Osteocyte (in vitro differentiated cells): ENCODE data around the gene ABCC10. TPM values are rescaled to one million over a fixed set of nuclear protein-coding genes. Genes with fewer than 3 reads are reported as not detected.

Experiments
- DNase-seq: peaks from one replicate; pipeline ENCODE4 v3.0.0; 2021; ENCODE audit warnings: mixed read lengths; ENCODE audit not compliant: unreplicated experiment; ENCODE audit errors: extremely low spot score
- H3K27ac Mint-ChIP-seq: one replicate; pipeline ENCODE4 v1.8.0; 2021; ENCODE audit warnings: mild to moderate bottlenecking, mixed read lengths; ENCODE audit not compliant: unreplicated experiment
- H3K27me3 Mint-ChIP-seq: one replicate; pipeline ENCODE4 v1.8.0; 2021; ENCODE audit warnings: mixed read lengths; ENCODE audit not compliant: unreplicated experiment
- H3K36me3 Mint-ChIP-seq: one replicate; pipeline ENCODE4 v1.8.0; 2021; ENCODE audit warnings: mixed read lengths; ENCODE audit not compliant: unreplicated experiment
- H3K4me1 Mint-ChIP-seq: one replicate; pipeline ENCODE4 v1.8.0; 2021; ENCODE audit warnings: mixed read lengths; ENCODE audit not compliant: unreplicated experiment
- H3K4me3 Mint-ChIP-seq: one replicate; pipeline ENCODE4 v1.8.0; 2021; ENCODE audit warnings: mild to moderate bottlenecking, moderate library complexity, mixed read lengths; ENCODE audit not compliant: unreplicated experiment
- H3K9me3 Mint-ChIP-seq: one replicate; pipeline ENCODE4 v1.8.0; 2021; ENCODE audit warnings: mixed read lengths; ENCODE audit not compliant: unreplicated experiment
- microRNA-seq: library from miRNA; unstranded; fragments of <30 nt; microRNA quantifications from one replicate; pipeline ENCODE4 v1.1.0, GENCODE V29; 2020; ENCODE audit not compliant: unreplicated experiment
- total RNA-seq: library from RNA; stranded (reverse); gene quantifications from 2 replicates; pipeline ENCODE4 v1.2.1, GENCODE V29; 2021
- TF ChIP-seq, protein P1 (sequence below): fragments of 200-600 bp; sonication (generic); IDR thresholded peaks from 2 replicates; pipeline ENCODE4 v1.5.0; 2021; ENCODE audit warnings: antibody characterized with exemption, mild to moderate bottlenecking, moderate library complexity

ABCC10 gene
- total RNA-seq, 1 donor from 2014 or later: 40.1 TPM

DNA sequence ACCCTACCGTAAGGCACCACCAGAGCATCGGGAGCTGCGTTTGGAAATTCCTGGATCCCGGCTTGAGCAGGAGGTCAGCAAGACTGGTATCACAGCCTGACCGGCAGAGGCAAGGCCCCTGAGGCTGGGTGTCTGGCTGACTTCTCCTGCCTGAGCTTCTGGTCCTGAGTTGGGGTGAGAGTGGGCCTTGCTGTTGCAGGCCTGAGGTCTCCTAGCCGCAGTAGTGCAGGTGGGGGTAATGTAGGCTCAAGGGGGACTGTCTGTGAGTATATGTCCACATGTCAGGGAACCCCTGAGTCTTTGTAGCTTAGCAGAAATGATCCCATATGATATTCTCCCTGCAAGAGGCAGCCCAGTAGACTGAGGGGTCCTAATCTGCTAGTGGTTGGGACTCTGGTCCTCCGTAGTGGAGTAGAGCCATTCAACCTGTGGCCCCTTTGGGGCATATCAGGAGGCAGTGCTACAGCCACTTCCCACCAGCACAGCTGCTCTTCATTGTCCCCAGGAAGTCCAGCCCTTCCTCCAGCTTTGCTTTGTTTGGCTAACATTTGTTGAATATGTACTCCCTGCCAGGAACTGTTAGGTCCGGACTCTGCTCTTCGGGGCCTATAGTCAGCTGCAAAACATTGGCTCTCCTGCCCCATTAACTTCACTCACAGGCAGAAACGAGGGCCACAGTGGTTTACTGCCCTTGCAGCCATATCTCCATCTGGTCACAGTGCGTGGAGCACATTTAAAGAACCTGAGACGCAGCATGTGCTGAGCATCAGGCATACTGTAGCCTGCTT, 71.9 kb downstream of the ABCC10 start:
- DNase-seq: no peak
- Mint-ChIP-seq H3K27me3 (no peaks in the 10 kb centered on the region), H3K27ac (no peak overlapping the region), H3K36me3 (peaks cover 37% of the 10 kb centered on the region), H3K9me3 (no peaks in the 10 kb centered on the region), H3K4me1 (peaks cover 34% of the 10 kb centered on the region), H3K4me3 (no peak overlapping the region)
- TF ChIP-seq, protein P1, sequence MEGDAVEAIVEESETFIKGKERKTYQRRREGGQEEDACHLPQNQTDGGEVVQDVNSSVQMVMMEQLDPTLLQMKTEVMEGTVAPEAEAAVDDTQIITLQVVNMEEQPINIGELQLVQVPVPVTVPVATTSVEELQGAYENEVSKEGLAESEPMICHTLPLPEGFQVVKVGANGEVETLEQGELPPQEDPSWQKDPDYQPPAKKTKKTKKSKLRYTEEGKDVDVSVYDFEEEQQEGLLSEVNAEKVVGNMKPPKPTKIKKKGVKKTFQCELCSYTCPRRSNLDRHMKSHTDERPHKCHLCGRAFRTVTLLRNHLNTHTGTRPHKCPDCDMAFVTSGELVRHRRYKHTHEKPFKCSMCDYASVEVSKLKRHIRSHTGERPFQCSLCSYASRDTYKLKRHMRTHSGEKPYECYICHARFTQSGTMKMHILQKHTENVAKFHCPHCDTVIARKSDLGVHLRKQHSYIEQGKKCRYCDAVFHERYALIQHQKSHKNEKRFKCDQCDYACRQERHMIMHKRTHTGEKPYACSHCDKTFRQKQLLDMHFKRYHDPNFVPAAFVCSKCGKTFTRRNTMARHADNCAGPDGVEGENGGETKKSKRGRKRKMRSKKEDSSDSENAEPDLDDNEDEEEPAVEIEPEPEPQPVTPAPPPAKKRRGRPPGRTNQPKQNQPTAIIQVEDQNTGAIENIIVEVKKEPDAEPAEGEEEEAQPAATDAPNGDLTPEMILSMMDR: no peak

Small RNA genes lying within 50 kb of the gene (microRNA-seq; reads per million reads assigned to microRNA genes)
- gene MIR6780B: not detected

Other genes starting within 250 kb of the ABCC10 start
- 39.5 and 41.9 TPM in 2 replicates for gene CUL9, start 245.3 kb upstream of the ABCC10 start, total RNA-seq
- gene DNPH1, start 198.1 kb upstream of the ABCC10 start, total RNA-seq: 27.2 and 35.6 TPM in 2 replicates
- gene TTBK1, start 184.1 kb upstream of the ABCC10 start, total RNA-seq: 0.05 and 0.08 TPM in 2 replicates
- gene SLC22A7, start 129.3 kb upstream of the ABCC10 start, total RNA-seq: not detected in 2 replicates
- gene CRIP3, start 118.7 kb upstream of the ABCC10 start, total RNA-seq: 1.4 and 1.8 TPM in 2 replicates
- 25.1 and 26.0 TPM in 2 replicates for gene ZNF318, start 57.9 kb upstream of the ABCC10 start, total RNA-seq
- 0.43 TPM in 1 of 2 replicates, not detected in the other for gene DLK2, start 28.0 kb downstream of the ABCC10 start, total RNA-seq
- gene TJAP1, start 50.0 kb downstream of the ABCC10 start, total RNA-seq: 38.7 and 42.8 TPM in 2 replicates
- gene LRRC73, start 82.8 kb downstream of the ABCC10 start, total RNA-seq: 0.29 and 0.40 TPM in 2 replicates
- 148 and 151 TPM in 2 replicates for gene YIPF3, start 89.4 kb downstream of the ABCC10 start, total RNA-seq
- 27.9 and 32.8 TPM in 2 replicates for gene POLR1C, start 89.5 kb downstream of the ABCC10 start, total RNA-seq
- gene XPO5, start 148.5 kb downstream of the ABCC10 start, total RNA-seq: 35.0 and 38.7 TPM in 2 replicates
- gene POLH, start 148.6 kb downstream of the ABCC10 start, total RNA-seq: 27.7 and 28.2 TPM in 2 replicates
- 84.9 and 86.4 TPM in 2 replicates for gene GTPBP2, start 201.7 kb downstream of the ABCC10 start, total RNA-seq
- 24.2 and 27.5 TPM in 2 replicates for gene MAD2L1BP, start 208.3 kb downstream of the ABCC10 start, total RNA-seq
- 0.16 and 0.26 TPM in 2 replicates for gene RSPH9, start 217.5 kb downstream of the ABCC10 start, total RNA-seq